ENCODE results near the gene FAM181A. TPM values are rescaled to one million over a fixed set of nuclear protein-coding genes. Genes with fewer than 3 reads are reported as not detected.

The FAM181A gene
- total and polyA plus RNA-seq, 9 of the 15 experiments (the other 6 are each of a cell fraction or from before 2014, with no cell fraction given): not detected

DNA sequence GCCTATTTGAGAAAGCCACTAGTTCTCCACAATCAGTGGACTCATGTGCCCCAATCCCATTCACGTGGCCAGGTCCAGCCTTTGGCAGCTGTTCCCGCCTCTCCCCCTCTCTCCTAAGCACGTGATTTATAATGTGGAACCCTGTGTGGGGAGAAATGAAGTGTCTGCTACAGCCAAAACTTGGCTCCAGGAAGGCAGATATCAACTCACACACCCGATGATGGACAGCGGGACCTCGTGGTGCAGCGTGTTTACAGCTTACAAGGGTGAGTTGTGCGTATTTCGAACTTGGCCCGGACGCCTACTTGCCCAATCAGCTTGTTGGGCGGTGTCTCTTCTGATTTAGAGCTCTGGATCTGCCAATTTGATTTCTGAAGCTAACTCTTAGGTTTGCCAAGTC lies 38.1 kb upstream of the FAM181A start:
- Histone ChIP-seq H3K9me3 (replicated peaks; ENCODE audit: control insufficient read depth, insufficient read depth, low read depth, low read length) (no peaks in the 10 kb centered on the region), H3K27ac (ENCODE audit: extremely low read depth, low read depth, low read length) (no peak overlapping the region), H3K27me3 (ENCODE audit: control insufficient read depth in 2 of 2, insufficient read depth in 2 of 2, low read length in 2 of 2) (peaks cover 0 to 17% of the 10 kb centered on the region in 2 experiments; a peak in 2 of 5 replicates), H3K79me2 (ENCODE audit: control insufficient read depth, insufficient read depth, low read length) (no peaks in the 10 kb centered on the region), H3K36me3 (ENCODE audit: control insufficient read depth, insufficient read depth, low read length) (no peaks in the 10 kb centered on the region), H3K4me2 (ENCODE audit: insufficient read depth, low read length) (no peak overlapping the region), H3K9me1 (ENCODE audit: control insufficient read depth, insufficient read depth, low read length) (no peaks in the 10 kb centered on the region), H3K4me1 (replicated peaks in 1 of 2; ENCODE audit: control insufficient read depth in 2 of 2, insufficient read depth in 2 of 2, low read length in 2 of 2) (no peaks in the 10 kb centered on the region), H3K4me3 (no peak overlapping the region), H4K20me1 (replicated peaks; ENCODE audit: control insufficient read depth, insufficient read depth, low read length) (no peaks in the 10 kb centered on the region), H3K9ac (ENCODE audit: insufficient read depth in 1 of 2, low read depth in 2 of 2, low read length in 2 of 2) (no peak overlapping the region), H2AFZ (ENCODE audit: low read depth, low read length) (no peak overlapping the region)
- FAIRE-seq (no peak), ATAC-seq (no peak), DNase-seq (ENCODE audit: extremely low read depth in 1 of 4, low spot score in 3 of 4) (no peak)
- ChIA-PET POLR2A (no interaction called here), CTCF (ENCODE audit: low intra/inter-chr PET ratio) (no interaction called here)
- 0% methylated on average over 8 of the region's 12 CpGs for WGBS (ENCODE audit: insufficient coverage, low coverage, missing lambda C conversion rate)
- TF ChIP-seq NFYB (IDR thresholded peaks at IDR 0.05; ENCODE audit: extremely low read depth, insufficient read length) (no peak), JUN (IDR thresholded peaks at IDR 0.05; ENCODE audit: borderline replicate concordance, low read depth, low read length) (no peak), JUN (CRISPR knock-in tag; IDR thresholded peaks at IDR 0.05; ENCODE audit: borderline replicate concordance) (no peak), ZNF764 (CRISPR knock-in tag; IDR thresholded peaks at IDR 0.05; ENCODE audit: low read depth) (no peak), BRD9 (IDR thresholded peaks at IDR 0.05; ENCODE audit: low read depth, partially characterized antibody) (no peak), SMAD1 (IDR thresholded peaks at IDR 0.05; ENCODE audit: low read depth, low read length, partially characterized antibody) (no peak)
- intact Hi-C loops (cut with micrococcal nuclease): no loop called here
- in situ Hi-C loops (cut with MboI): loop anchor here (10.0 kb wide), 1 partner anchor 234 kb away; no protein-coding TSS in a partner anchor
- BruUV-seq (replicated peaks): no TSS peak
